ENCODE data around the gene CANT1.

GRCh38 chr17:78997231-78997741, 12.3 kb downstream of the CANT1 start:
- no peak for TF ChIP-seq CTCF (conservative IDR thresholded peaks at IDR 0.05; ENCODE audit: low read depth, low read length)
- TF ChIP-seq EZH2 (IDR thresholded peaks at IDR 0.05; ENCODE audit: borderline replicate concordance, low read depth, low read length, poor library complexity, severe bottlenecking) = no peak
